ENCODE results near the gene VAMP2. TPM values are rescaled to one million over a fixed set of nuclear protein-coding genes. Genes with fewer than 3 reads are reported as not detected.

The VAMP2 gene
- polyA plus RNA-seq, 2 donors = 21.9 to 22.4 TPM

DNA sequence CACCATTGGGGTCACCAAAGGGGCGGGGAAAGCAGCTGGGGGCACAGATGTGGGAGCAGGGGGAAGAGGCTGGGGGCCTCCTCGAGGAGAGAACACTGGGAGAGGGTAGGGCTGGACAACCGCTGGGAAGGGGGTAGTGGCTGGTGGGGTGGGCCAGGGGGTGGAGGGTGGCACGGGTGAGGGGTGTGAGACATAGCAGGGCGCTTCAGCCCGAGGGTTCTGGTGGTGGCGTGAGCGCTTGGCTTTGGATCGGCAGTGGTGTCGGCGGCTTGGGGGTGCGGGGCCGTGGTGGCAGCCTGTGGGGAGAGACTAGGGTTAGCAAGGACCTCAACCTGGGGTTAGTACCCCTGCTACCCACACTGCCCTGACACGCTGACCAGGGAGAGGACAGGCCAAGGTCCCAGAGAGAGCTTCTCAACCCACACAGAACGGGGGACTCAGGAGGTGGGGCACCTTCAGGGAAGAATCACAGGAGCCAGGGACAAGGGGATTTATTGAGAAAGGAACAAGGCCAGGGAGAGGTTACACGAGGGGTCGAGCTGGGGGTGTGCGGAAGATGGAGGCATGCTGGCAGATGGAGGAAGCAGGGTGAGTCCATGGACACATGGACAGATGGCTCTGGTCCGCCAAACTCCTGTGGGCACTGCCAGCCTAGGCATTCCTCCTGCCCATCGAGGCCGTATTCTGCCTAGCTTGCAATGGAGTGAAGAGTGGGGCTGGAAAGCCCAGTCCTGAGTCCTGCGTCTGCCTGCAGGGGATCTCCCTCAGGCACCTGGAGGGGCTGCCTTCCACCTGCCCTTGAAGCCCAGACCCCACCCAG lies 19.0 kb downstream of the VAMP2 start:
- no peak overlapping the region for H3K4me3 ChIP-seq (ENCODE audit: low read depth in 1 of 2, low read length in 2 of 2)
- H3K9me3 ChIP-seq (ENCODE audit: control insufficient read depth in 2 of 2, insufficient read depth in 1 of 2, low read depth in 1 of 2, low read length in 1 of 2) = peaks cover 0 to 2% of the 10 kb centered on the region in 2 donors
- WGBS, 2 donors = 89 to 92% methylated on average over 22 of the region's 22 CpGs
- peaks cover 45 to 80% of the 10 kb centered on the region in 2 donors for H3K36me3 ChIP-seq (ENCODE audit: control insufficient read depth in 2 of 2, insufficient read depth in 2 of 2, low read length in 1 of 2)
- no peaks in the 10 kb centered on the region for H3K27me3 ChIP-seq (ENCODE audit: control insufficient read depth in 1 of 2, insufficient read depth in 2 of 2, low read length in 2 of 2)
- H3K4me1 ChIP-seq (ENCODE audit: control insufficient read depth in 2 of 2, insufficient read depth in 2 of 2, low read length in 1 of 2) = peaks cover 0 to 10% of the 10 kb centered on the region in 2 donors
- H3K27ac ChIP-seq (ENCODE audit: low read depth in 2 of 2, low read length in 1 of 2) = no peak overlapping the region

DNA sequence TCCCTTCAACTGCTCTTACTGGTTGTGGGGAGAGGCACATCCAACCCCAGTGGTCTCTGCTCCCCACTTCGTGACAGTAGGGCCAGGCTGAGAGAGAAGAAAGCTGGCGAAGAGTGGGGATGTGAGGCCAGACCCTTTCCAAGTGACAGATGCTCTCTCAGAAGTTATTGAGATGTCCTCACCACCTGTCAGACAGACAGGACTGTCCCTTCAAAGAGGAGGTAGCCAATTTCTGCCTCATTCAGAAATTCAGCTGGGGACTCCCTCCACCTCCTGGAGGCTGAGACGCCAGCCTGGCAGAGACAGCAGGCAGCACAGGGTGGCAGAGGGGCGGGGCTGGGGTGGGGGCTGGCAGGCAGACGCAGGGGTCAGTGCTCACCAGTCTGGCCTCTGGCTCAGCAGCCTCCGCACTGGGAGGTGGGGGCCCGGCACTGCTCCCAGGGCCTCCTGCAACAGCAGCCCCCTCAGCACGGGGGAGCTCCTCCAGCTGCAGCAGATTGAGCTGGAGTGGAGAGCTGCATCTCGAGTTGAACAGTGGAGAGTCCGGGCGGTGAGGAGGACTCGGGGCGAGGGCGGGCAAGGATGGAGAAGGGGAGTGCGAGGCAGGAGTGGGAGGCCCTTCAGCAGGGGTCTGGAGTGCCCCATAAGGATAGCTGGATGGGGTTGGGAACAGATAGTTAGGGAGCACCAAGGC lies 19.7 kb downstream of the VAMP2 start:
- no peak overlapping the region for H3K4me3 ChIP-seq (ENCODE audit: low read depth in 1 of 2, low read length in 2 of 2)
- peak overlapping the region in 1 of 2 donors; percentile 22 for H3K27ac ChIP-seq (ENCODE audit: low read depth in 2 of 2, low read length in 1 of 2)
- H3K9me3 ChIP-seq (ENCODE audit: control insufficient read depth in 2 of 2, insufficient read depth in 1 of 2, low read depth in 1 of 2, low read length in 1 of 2) = peaks cover 0 to 2% of the 10 kb centered on the region in 2 donors
- WGBS, 2 donors = 83 to 84% methylated on average over 15 of the region's 15 CpGs
- H3K27me3 ChIP-seq (ENCODE audit: control insufficient read depth in 1 of 2, insufficient read depth in 2 of 2, low read length in 2 of 2) = no peaks in the 10 kb centered on the region
- H3K4me1 ChIP-seq (ENCODE audit: control insufficient read depth in 2 of 2, insufficient read depth in 2 of 2, low read length in 1 of 2) = peaks cover 0 to 10% of the 10 kb centered on the region in 2 donors
- H3K36me3 ChIP-seq (ENCODE audit: control insufficient read depth in 2 of 2, insufficient read depth in 2 of 2, low read length in 1 of 2) = peaks cover 45 to 73% of the 10 kb centered on the region in 2 donors

DNA sequence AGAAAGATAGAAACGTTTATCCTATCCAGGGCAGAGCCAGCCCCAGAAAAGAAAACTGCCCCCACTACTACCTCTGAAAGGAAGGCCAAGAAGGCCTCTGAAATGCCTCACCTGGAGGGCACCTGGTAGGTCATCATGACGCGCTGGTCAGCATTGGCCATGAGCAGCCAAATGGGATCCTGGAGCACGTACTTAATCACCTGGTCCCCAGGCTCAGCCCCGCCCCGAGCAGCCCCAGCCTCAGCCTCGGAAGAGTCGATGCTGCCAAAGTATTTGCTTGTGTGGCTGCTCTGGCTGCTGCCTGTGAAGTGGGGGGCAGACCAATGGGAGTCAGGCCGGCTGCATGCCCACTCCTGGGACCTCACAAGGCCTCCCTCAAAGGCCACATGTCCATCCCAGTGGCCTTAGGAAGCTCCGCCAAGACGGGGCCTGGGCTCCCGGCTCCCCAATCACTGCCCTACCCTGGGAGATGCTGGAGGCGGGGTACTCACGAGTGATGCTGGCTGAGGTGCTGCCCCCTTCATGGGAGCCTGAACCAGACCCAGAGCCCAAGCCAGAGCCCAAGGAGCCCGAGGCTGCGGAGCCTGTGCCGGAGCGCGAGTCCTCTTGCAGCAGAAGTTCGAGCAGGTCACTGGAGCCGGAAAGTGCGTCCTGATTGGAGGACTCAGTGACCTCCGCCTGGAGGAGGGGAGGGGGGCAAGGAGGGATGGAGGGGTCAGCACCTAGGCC lies 20.4 kb downstream of the VAMP2 start:
- 88% methylated on average over 23 of the region's 23 CpGs for WGBS, 2 donors
- Histone ChIP-seq H3K4me3 (ENCODE audit: low read depth in 1 of 2, low read length in 2 of 2) (no peak overlapping the region), H3K36me3 (ENCODE audit: control insufficient read depth in 2 of 2, insufficient read depth in 2 of 2, low read length in 1 of 2) (peaks cover 41 to 66% of the 10 kb centered on the region in 2 donors), H3K27ac (ENCODE audit: low read depth in 2 of 2, low read length in 1 of 2) (peak overlapping the region in 1 of 2 donors; percentile 44), H3K4me1 (ENCODE audit: control insufficient read depth in 2 of 2, insufficient read depth in 2 of 2, low read length in 1 of 2) (peaks cover 0 to 10% of the 10 kb centered on the region in 2 donors), H3K27me3 (ENCODE audit: control insufficient read depth in 1 of 2, insufficient read depth in 2 of 2, low read length in 2 of 2) (no peaks in the 10 kb centered on the region), H3K9me3 (ENCODE audit: control insufficient read depth in 2 of 2, insufficient read depth in 1 of 2, low read depth in 1 of 2, low read length in 1 of 2) (peaks cover 0 to 2% of the 10 kb centered on the region in 2 donors)

DNA sequence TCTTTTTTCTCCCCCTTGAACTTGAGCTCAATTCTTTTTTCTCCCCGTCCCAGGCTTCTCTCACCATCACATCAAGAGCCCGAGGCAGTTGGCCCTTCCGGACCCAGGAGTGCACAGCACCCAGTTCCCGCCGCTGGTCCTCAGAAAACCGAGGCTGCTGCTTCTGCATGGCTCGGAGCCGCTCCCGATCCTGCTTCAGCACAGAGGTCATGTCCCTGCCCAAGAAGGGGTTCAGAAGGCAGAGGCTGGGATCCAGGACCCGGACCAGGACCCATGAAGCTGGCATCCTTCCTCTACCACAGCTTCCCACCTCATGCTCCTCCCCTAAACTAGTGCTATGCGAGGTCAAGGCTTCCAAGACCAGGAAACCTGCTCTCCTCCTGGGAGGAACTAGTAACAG lies 21.0 kb downstream of the VAMP2 start:
- Histone ChIP-seq H3K27me3 (ENCODE audit: control insufficient read depth in 1 of 2, insufficient read depth in 2 of 2, low read length in 2 of 2) (no peaks in the 10 kb centered on the region), H3K27ac (ENCODE audit: low read depth in 2 of 2, low read length in 1 of 2) (peak overlapping the region in 1 of 2 donors; percentile 44), H3K4me3 (ENCODE audit: low read depth in 1 of 2, low read length in 2 of 2) (no peak overlapping the region), H3K36me3 (ENCODE audit: control insufficient read depth in 2 of 2, insufficient read depth in 2 of 2, low read length in 1 of 2) (peaks cover 36 to 60% of the 10 kb centered on the region in 2 donors), H3K4me1 (ENCODE audit: control insufficient read depth in 2 of 2, insufficient read depth in 2 of 2, low read length in 1 of 2) (peaks cover 0 to 8% of the 10 kb centered on the region in 2 donors), H3K9me3 (ENCODE audit: control insufficient read depth in 2 of 2, insufficient read depth in 1 of 2, low read depth in 1 of 2, low read length in 1 of 2) (peaks cover 0 to 2% of the 10 kb centered on the region in 2 donors)
- WGBS, 2 donors = 87% methylated on average over 11 of the region's 11 CpGs

DNA sequence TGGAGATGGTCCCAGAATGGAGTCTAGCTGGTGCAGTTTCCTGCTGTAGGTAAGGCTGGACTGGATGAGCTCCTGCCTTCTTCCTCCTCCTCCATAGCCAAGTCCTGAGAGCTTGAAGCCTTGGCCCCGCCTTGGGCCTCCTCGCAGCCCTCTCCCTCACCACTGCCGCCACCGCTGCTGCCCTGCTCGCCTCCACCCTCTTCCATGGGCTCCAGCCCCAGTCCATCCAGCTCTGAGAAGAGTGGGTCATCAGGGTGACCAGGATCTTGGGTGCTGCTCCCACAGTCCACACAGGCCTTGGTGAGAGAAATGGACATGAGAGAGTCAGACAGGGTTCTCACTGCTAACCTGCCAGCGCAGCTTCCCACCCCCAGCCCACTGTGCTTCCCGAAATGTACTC lies 21.7 kb downstream of the VAMP2 start:
- H3K36me3 ChIP-seq (ENCODE audit: control insufficient read depth in 2 of 2, insufficient read depth in 2 of 2, low read length in 1 of 2) = peaks cover 29 to 53% of the 10 kb centered on the region in 2 donors
- peak overlapping the region in 1 of 2 donors; percentile 8 for H3K27ac ChIP-seq (ENCODE audit: low read depth in 2 of 2, low read length in 1 of 2)
- H3K4me3 ChIP-seq (ENCODE audit: low read depth in 1 of 2, low read length in 2 of 2) = no peak overlapping the region
- no peaks in the 10 kb centered on the region for H3K27me3 ChIP-seq (ENCODE audit: control insufficient read depth in 1 of 2, insufficient read depth in 2 of 2, low read length in 2 of 2)
- no peaks in the 10 kb centered on the region for H3K9me3 ChIP-seq (ENCODE audit: control insufficient read depth in 2 of 2, insufficient read depth in 1 of 2, low read depth in 1 of 2, low read length in 1 of 2)
- WGBS, 2 donors = 94 to 95% methylated on average over 7 of the region's 7 CpGs
- peaks cover 0 to 8% of the 10 kb centered on the region in 2 donors for H3K4me1 ChIP-seq (ENCODE audit: control insufficient read depth in 2 of 2, insufficient read depth in 2 of 2, low read length in 1 of 2)

DNA sequence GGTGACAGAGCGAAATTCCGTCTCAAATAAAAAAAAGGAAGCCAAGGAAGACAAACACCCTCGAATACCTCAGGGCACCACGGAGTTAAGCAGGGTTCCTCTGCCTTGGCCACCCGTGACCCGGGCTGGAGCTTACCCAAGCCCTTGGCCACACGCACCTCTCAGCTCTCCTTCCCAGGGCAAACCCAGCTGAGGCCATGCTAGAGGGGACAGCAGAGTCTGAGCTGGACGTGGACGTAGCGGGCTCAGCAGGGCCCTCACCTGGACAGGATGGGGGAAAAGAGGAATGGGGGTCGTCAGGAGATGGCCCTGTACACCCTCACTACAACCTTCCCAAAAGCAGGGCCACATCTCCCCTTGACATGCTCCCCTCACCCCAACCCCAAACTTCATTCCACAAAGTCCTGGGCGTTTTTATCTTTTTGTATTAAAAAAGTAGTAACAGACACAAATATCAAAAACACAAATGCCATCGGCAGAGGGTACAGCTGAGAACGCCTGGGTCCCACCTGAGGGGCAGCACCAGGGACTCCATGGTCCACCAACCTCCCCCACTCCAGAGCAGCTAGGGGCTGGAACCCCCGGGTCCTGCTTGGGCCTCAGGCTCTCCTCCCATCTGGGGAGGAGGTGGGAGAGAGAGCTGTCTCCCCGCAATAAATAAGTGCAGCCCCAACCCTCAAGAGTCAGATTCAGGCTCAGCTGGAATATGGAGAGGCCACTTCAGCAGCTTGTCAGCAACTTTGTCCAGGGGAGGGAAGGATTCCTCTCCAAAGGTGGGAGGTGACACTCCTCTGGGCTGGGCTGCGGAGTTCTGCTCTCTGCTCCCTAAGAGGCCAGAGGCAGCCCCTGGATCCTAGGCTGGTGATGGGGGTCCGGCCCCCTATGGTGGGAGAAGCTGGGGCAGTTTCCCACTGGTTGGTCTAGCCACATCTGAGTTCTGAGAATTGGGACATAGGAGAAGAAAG lies 22.4 kb downstream of the VAMP2 start:
- WGBS, 2 donors = 76 to 77% methylated on average over 16 to 18 of the region's 18 CpGs
- H3K27me3 ChIP-seq (ENCODE audit: control insufficient read depth in 1 of 2, insufficient read depth in 2 of 2, low read length in 2 of 2) = no peaks in the 10 kb centered on the region
- H3K9me3 ChIP-seq (ENCODE audit: control insufficient read depth in 2 of 2, insufficient read depth in 1 of 2, low read depth in 1 of 2, low read length in 1 of 2) = no peaks in the 10 kb centered on the region
- H3K4me1 ChIP-seq (ENCODE audit: control insufficient read depth in 2 of 2, insufficient read depth in 2 of 2, low read length in 1 of 2) = peaks cover 0 to 8% of the 10 kb centered on the region in 2 donors
- peaks cover 24 to 47% of the 10 kb centered on the region in 2 donors for H3K36me3 ChIP-seq (ENCODE audit: control insufficient read depth in 2 of 2, insufficient read depth in 2 of 2, low read length in 1 of 2)
- peak overlapping the region in 1 of 2 donors; percentile 59 for H3K27ac ChIP-seq (ENCODE audit: low read depth in 2 of 2, low read length in 1 of 2)
- H3K4me3 ChIP-seq (ENCODE audit: low read depth in 1 of 2, low read length in 2 of 2) = no peak overlapping the region

DNA sequence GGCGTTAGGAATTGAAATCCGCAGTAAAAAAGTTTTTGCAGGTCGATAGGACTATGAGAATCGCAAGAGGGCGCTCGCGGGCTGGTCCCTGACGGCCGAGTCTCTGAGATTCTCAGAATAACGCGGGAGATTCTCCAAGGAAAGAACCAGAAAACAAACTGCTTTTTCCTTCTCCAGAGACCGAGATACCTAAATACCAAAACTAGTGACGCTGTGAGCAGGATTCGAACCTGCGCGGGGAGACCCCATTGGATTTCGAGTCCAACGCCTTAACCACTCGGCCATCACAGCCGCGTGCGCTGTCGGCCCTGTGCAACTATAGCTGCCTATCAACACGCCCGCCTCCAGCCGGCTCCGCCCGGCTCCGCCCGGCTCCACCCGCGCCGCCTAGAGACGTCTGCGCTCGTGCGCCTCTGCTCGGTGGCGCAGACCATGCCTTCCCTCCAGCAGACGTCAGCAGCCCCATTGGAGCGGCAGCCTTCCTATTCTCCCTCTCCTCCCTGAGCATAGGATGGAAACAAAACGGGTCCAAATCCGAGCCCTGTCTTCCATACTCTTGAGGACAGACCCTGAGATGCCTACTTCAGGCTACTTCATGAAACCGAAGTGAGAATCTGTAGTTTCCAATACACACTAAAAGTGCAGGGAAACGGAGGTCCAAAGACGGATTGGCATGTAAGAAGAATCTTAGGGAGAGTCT lies 23.9 kb downstream of the VAMP2 start:
- H3K4me1 ChIP-seq (ENCODE audit: control insufficient read depth in 2 of 2, insufficient read depth in 2 of 2, low read length in 1 of 2) = peaks cover 0 to 8% of the 10 kb centered on the region in 2 donors
- H3K36me3 ChIP-seq (ENCODE audit: control insufficient read depth in 2 of 2, insufficient read depth in 2 of 2, low read length in 1 of 2) = peaks cover 17 to 34% of the 10 kb centered on the region in 2 donors
- peak overlapping the region; percentile 1 to 39 for H3K4me3 ChIP-seq (ENCODE audit: low read depth in 1 of 2, low read length in 2 of 2)
- no peaks in the 10 kb centered on the region for H3K27me3 ChIP-seq (ENCODE audit: control insufficient read depth in 1 of 2, insufficient read depth in 2 of 2, low read length in 2 of 2)
- peak overlapping the region; percentile 88 to 97 for H3K27ac ChIP-seq (ENCODE audit: low read depth in 2 of 2, low read length in 1 of 2)
- no peaks in the 10 kb centered on the region for H3K9me3 ChIP-seq (ENCODE audit: control insufficient read depth in 2 of 2, insufficient read depth in 1 of 2, low read depth in 1 of 2, low read length in 1 of 2)
- WGBS, 2 donors = 0 to 1% methylated on average over 46 of the region's 46 CpGs

DNA sequence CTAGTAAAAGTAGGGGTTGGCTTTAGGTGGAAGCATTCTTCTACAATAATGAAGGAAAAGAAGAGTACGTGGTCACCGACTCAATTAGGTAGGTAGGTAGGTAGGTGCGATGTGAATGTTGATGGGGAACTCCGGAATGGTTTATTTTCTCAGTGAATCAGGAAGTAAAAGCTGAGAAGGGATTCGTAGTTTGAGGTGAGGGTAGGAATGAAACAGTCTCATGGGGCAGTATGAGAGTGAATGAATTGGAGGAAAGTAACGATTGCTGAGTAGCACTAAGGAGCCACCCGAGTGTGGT lies 24.4 kb downstream of the VAMP2 start:
- 1 to 2% methylated on average over 7 of the region's 7 CpGs for WGBS, 2 donors
- no peaks in the 10 kb centered on the region for H3K27me3 ChIP-seq (ENCODE audit: control insufficient read depth in 1 of 2, insufficient read depth in 2 of 2, low read length in 2 of 2)
- peaks cover 14 to 29% of the 10 kb centered on the region in 2 donors for H3K36me3 ChIP-seq (ENCODE audit: control insufficient read depth in 2 of 2, insufficient read depth in 2 of 2, low read length in 1 of 2)
- H3K4me3 ChIP-seq (ENCODE audit: low read depth in 1 of 2, low read length in 2 of 2) = no peak overlapping the region
- H3K4me1 ChIP-seq (ENCODE audit: control insufficient read depth in 2 of 2, insufficient read depth in 2 of 2, low read length in 1 of 2) = peaks cover 0 to 8% of the 10 kb centered on the region in 2 donors
- H3K27ac ChIP-seq (ENCODE audit: low read depth in 2 of 2, low read length in 1 of 2) = peak overlapping the region; percentile 88 to 97
- no peaks in the 10 kb centered on the region for H3K9me3 ChIP-seq (ENCODE audit: control insufficient read depth in 2 of 2, insufficient read depth in 1 of 2, low read depth in 1 of 2, low read length in 1 of 2)

All from esophagus (tissue), 2 donors.